ENCODE results near the gene UBQLNL. TPM values are rescaled to one million over a fixed set of nuclear protein-coding genes. Genes with fewer than 3 reads are reported as not detected.

Gene UBQLNL
- total RNA-seq, 6 experiments from 2014 or later, result 0.07 to 0.17 (median 0.11) TPM; not detected in 1

- TF ChIP-seq, protein P1, sequence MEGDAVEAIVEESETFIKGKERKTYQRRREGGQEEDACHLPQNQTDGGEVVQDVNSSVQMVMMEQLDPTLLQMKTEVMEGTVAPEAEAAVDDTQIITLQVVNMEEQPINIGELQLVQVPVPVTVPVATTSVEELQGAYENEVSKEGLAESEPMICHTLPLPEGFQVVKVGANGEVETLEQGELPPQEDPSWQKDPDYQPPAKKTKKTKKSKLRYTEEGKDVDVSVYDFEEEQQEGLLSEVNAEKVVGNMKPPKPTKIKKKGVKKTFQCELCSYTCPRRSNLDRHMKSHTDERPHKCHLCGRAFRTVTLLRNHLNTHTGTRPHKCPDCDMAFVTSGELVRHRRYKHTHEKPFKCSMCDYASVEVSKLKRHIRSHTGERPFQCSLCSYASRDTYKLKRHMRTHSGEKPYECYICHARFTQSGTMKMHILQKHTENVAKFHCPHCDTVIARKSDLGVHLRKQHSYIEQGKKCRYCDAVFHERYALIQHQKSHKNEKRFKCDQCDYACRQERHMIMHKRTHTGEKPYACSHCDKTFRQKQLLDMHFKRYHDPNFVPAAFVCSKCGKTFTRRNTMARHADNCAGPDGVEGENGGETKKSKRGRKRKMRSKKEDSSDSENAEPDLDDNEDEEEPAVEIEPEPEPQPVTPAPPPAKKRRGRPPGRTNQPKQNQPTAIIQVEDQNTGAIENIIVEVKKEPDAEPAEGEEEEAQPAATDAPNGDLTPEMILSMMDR (IDR thresholded peaks at IDR 0.05), result no peak
- peak overlapping the region; percentile 52 for H3K4me3 Mint-ChIP-seq
- peak overlapping the region; percentile 77 for H3K27ac Mint-ChIP-seq
- no peaks in the 10 kb centered on the region for H3K36me3 Mint-ChIP-seq (ENCODE audit: low read depth)
- peaks cover 31% of the 10 kb centered on the region for H3K4me1 Mint-ChIP-seq (ENCODE audit: low read depth)
- no peaks in the 10 kb centered on the region for H3K27me3 Mint-ChIP-seq (ENCODE audit: insufficient read depth)
- peak; percentile 92 for DNase-seq
- no peaks in the 10 kb centered on the region for H3K9me3 Mint-ChIP-seq
These were observed 34.1 kb upstream of the UBQLNL start for GRCh38 chr11:5550440-5551095.

GRCh38 chr11:5548440-5548839 is 31.9 kb upstream of the UBQLNL start, which contains the start of gene OR52H1:
TSS of gene OR52H1 (minus strand) at chr11:5548540. CDS start at chr11:5545505, 3,035 bp downstream.
- no peak for DNase-seq
- no peak within 1 kb of the TSS for H3K4me3 Mint-ChIP-seq
- TF ChIP-seq, protein P1 (IDR thresholded peaks at IDR 0.05), result no peak
- H3K27me3 Mint-ChIP-seq (ENCODE audit: insufficient read depth), result no peaks in the 10 kb centered on the region
- no peaks in the 10 kb centered on the region for H3K36me3 Mint-ChIP-seq (ENCODE audit: low read depth)
- no peaks in the 10 kb centered on the region for H3K9me3 Mint-ChIP-seq
- peaks cover 31% of the 10 kb centered on the region for H3K4me1 Mint-ChIP-seq (ENCODE audit: low read depth)
- no peak within 1 kb of the TSS for H3K27ac Mint-ChIP-seq

GRCh38 chr11:5547982-5548381 is 31.5 kb upstream of the UBQLNL start:
- Mint-ChIP-seq H3K4me1 (ENCODE audit: low read depth) (peaks cover 31% of the 10 kb centered on the region), H3K27me3 (ENCODE audit: insufficient read depth) (no peaks in the 10 kb centered on the region), H3K27ac (no peak overlapping the region), H3K4me3 (no peak overlapping the region), H3K9me3 (no peaks in the 10 kb centered on the region), H3K36me3 (ENCODE audit: low read depth) (no peaks in the 10 kb centered on the region)
- TF ChIP-seq, protein P1 (IDR thresholded peaks at IDR 0.05), result no peak
- DNase-seq, result no peak

DNA sequence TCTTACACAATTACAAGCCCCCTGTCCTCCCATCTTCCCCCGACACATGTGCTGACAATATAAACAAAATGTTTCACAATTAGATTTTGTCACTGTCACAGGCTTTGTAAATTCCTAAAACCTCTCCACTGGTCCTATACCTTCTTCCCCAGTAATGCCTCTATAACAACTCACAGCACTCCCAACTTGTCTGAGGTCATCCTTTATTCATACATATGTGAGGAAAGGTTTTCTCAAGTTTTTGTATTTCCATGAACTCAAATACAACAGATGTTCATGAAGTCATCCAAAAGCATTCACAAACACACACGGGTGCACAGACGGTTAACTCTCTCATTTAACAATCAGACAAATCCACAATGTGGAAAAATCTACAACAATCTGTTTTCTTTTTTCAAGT is 30.0 kb upstream of the UBQLNL start:
- Mint-ChIP-seq H3K4me3 (no peak overlapping the region), H3K9me3 (no peaks in the 10 kb centered on the region), H3K4me1 (ENCODE audit: low read depth) (peaks cover 26% of the 10 kb centered on the region), H3K27ac (no peak overlapping the region), H3K27me3 (ENCODE audit: insufficient read depth) (no peaks in the 10 kb centered on the region), H3K36me3 (ENCODE audit: low read depth) (no peaks in the 10 kb centered on the region)
- TF ChIP-seq, protein P1 (IDR thresholded peaks at IDR 0.05), result no peak
- DNase-seq, result no peak

- Mint-ChIP-seq H3K9me3 (no peaks in the 10 kb centered on the region), H3K36me3 (ENCODE audit: low read depth) (no peaks in the 10 kb centered on the region), H3K4me3 (no peak overlapping the region), H3K27me3 (ENCODE audit: insufficient read depth) (peaks cover 3% of the 10 kb centered on the region; the same call in 1 of the 2 replicates), H3K27ac (no peak overlapping the region), H3K4me1 (ENCODE audit: low read depth) (peaks cover 3% of the 10 kb centered on the region; the same call in 1 of the 2 replicates)
- no peak for DNase-seq
- TF ChIP-seq, protein P1 (IDR thresholded peaks at IDR 0.05), result no peak
These were observed 24.9 kb upstream of the UBQLNL start for GRCh38 chr11:5541427-5541826.
